Mucosa of stomach (tissue), 1 donor: Measurements from ENCODE around the gene TCP10L.
"Not testable (repeated sequence)": the region's sequence is repeated elsewhere in the genome, so short reads cannot be mapped to it uniquely, and the experiment has no call there.

ENCODE experiments used
- H3K27me3 ChIP-seq: one replicate; pipeline ENCODE4 v1.7.0; 2013; ENCODE audit warnings: mild to moderate bottlenecking, low read length; ENCODE audit not compliant: control insufficient read depth, insufficient read depth
- H3K36me3 ChIP-seq: one replicate; pipeline ENCODE4 v1.7.0; 2013; ENCODE audit warnings: low read length; ENCODE audit not compliant: control insufficient read depth, insufficient read depth
- H3K4me1 ChIP-seq: one replicate; pipeline ENCODE4 v1.7.0; 2013; ENCODE audit warnings: mild to moderate bottlenecking, low read length; ENCODE audit not compliant: control insufficient read depth, insufficient read depth
- H3K4me3 ChIP-seq: one replicate; pipeline ENCODE4 v1.7.0; 2013; ENCODE audit warnings: low read length
- H3K9ac ChIP-seq: one replicate; pipeline ENCODE4 v1.7.0; 2013; ENCODE audit warnings: mild to moderate bottlenecking, low read length, moderate library complexity
- H3K9me3 ChIP-seq: one replicate; pipeline ENCODE4 v1.7.0; 2013; ENCODE audit warnings: mild to moderate bottlenecking, low read length, moderate library complexity; ENCODE audit not compliant: control insufficient read depth
- donor health status: Pancreatic carcinoma.

TCP10L gene, protein sequence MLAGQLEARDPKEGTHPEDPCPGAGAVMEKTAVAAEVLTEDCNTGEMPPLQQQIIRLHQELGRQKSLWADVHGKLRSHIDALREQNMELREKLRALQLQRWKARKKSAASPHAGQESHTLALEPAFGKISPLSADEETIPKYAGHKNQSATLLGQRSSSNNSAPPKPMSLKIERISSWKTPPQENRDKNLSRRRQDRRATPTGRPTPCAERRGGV

DNA sequence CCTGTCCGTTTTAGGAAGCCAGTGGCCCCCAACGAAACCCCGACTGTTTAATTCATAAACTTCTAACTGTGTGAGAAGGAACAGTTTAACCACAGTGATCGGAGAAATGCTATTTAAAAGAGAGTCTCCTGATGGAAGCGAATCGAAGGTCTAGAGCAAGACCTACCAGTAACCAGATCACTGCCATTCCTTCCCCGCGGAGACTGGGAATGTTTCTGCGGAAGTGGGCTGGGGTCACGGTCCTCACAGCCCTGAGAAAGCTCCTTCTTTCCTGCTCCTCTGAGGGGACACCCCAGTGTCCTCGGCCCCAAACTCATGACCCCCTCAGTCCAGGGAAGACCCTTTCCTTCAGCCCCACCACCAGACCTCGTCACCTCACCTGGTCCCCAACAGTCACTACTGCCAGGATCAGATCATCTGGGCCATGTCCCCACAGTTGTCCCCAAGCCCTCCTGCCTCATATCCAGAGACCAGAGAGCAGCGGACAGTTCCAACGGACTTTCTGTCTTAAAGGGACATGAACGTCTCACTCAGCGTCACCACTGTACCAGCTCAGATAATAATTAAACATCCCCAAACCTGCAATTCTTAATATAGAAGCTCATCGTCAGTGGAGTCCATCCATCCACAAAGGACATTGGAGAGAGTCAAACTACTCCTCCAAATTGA is at the start of gene TCP10L:
Gene TCP10L, minus strand, starts transcription at position 482 of the 669 bp plus-strand sequence. CDS start 1,219 bp downstream, outside the sequence.
- no peaks in the 10 kb centered on the region for H3K4me1 ChIP-seq
- no peak within 1 kb of the TSS for H3K9ac ChIP-seq
- no peaks in the 10 kb centered on the region for H3K9me3 ChIP-seq
- no peak within 1 kb of the TSS for H3K4me3 ChIP-seq
- no peaks in the 10 kb centered on the region for H3K36me3 ChIP-seq
- no peaks in the 10 kb centered on the region for H3K27me3 ChIP-seq

DNA sequence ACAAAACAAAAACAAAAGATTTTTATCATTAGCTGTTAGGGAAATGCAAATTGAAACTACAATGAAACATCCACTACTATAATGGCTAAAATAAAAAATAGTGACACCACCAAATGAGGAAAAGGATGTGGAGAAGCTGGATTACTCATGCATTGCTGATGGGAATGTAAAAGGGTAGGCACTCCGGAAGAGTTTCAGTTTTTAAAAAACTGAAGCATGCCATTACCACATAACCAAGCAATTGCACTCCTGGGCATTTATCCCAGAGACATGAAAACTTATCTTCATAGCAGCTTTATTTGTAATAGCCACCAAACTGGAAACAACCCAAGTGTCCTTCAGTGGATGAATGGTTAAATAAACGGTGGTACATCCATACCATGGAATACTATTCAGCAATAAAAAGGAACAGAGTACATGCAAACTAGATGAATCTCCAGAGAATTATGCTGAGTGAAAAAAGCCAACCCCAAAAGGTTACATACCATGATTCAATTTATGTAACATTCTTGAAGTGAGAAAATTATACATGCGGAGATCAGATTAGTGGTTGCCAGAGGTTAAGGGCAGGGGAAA is 41.4 kb upstream of the TCP10L start:
- Histone ChIP-seq H3K4me3 (no peak overlapping the region), H3K4me1 (no peaks in the 10 kb centered on the region), H3K9me3 (no peaks in the 10 kb centered on the region), H3K27me3 (no peaks in the 10 kb centered on the region), H3K36me3 (no peaks in the 10 kb centered on the region), H3K9ac (no peak overlapping the region)

DNA sequence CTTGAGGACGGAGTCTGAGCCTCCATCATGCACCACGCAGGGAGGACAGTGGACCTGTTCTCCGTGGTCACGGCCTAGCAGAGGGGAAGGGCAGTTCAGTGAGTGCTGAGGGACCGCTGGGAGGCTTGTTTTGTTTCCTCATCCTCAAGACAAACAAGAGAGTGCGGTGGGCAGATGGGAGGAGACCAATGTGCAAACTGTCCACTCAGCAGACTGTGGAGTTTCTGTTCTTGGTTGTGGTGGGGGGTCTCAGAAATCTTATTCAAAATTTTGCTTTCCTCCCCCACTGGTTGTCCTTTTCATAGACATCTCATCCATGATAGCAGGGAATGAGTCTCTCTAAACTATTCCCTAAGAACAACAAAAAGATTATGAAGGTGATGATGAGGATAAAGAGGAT is 32.9 kb upstream of the TCP10L start:
- not testable (repeated sequence) for H3K4me1 ChIP-seq, H3K4me3 ChIP-seq, H3K27me3 ChIP-seq, H3K9ac ChIP-seq, H3K9me3 ChIP-seq, H3K36me3 ChIP-seq

- Histone ChIP-seq H3K36me3 (no peaks in the 10 kb centered on the region), H3K4me1 (peaks cover 10% of the 10 kb centered on the region), H3K9ac (peak overlapping the region; percentile 86), H3K4me3 (peak overlapping the region; percentile 85), H3K9me3 (no peaks in the 10 kb centered on the region), H3K27me3 (no peaks in the 10 kb centered on the region)
Observed at GRCh38 chr21:32613436-32614043, 28.2 kb upstream of the TCP10L start.

DNA sequence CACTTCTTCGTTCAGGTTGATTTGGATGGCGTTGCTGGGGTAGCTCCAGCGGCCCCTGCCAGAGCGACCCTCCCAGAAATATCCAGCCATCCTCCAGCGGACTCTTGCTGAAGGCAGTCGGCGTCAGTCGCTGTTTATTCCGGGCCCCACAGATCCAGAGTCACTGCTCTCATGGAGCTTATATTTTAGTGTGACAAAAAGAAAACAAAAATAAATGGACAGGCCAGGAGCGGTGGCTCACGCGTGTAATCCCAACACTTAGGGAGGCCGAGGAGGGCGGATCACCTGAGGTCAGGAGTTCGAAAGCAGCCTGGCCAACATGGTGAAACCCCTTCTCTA is 27.6 kb upstream of the TCP10L start:
- H3K27me3 ChIP-seq: no peaks in the 10 kb centered on the region
- H3K9ac ChIP-seq: peak overlapping the region; percentile 86
- H3K36me3 ChIP-seq: no peaks in the 10 kb centered on the region
- H3K9me3 ChIP-seq: no peaks in the 10 kb centered on the region
- peaks cover 10% of the 10 kb centered on the region for H3K4me1 ChIP-seq
- H3K4me3 ChIP-seq: peak overlapping the region; percentile 85

DNA sequence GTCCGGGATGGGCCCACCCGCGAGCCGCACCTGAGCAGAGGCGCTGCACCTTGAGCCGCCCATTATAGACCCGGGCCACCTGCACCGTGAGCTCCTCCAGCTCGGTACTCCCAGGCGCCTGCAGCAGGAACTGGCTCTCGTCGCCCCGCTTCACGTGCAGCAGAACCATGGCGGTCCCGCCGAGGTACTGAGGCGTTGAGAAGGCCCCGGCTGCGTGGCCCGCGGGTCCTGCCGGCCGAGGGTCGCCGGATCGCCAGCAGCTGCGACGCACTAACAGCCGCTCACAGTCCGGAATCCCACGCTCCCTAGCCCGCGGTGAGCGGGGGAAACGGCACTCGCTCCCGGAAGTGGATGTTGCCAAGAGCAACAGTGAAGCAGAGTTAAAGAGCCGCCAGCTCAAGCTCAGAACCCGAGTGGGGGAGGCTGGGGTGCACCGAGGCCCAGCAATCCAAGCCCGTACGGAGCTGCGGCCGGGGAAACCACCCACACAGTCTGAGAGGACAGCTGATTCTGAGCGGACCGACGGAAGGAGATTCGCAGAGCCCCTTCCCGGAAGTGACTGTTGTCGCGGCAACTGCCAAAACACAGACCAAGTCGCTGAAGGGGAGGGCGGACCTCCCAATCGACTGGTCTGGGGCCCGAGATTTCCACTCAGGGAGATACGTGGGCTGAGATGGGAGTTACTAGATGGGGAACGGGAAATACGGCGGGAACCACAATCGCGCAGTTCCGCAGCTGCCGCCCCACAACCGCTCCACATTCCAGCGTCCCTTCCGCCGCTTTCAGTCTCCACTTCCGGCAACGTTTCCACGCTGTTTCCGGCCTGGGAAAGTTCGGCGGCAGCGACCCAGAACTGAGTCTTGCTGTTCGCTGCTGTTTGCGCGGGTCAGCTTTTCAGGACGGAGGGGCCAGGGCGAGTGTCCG is 27.0 kb upstream of the TCP10L start, which contains the start of gene CFAP298:
Gene CFAP298, minus strand, starts transcription at position 303 of the 924 bp plus-strand sequence. Its CDS starts 134 bp downstream, at position 169.
- H3K36me3 ChIP-seq: no peaks in the 10 kb centered on the region
- H3K4me1 ChIP-seq: peaks cover 10% of the 10 kb centered on the region
- H3K9ac ChIP-seq: peak within 1 kb of the TSS; percentile 86
- H3K27me3 ChIP-seq: no peaks in the 10 kb centered on the region
- peak within 1 kb of the TSS; percentile 85 for H3K4me3 ChIP-seq
- H3K9me3 ChIP-seq: no peaks in the 10 kb centered on the region

DNA sequence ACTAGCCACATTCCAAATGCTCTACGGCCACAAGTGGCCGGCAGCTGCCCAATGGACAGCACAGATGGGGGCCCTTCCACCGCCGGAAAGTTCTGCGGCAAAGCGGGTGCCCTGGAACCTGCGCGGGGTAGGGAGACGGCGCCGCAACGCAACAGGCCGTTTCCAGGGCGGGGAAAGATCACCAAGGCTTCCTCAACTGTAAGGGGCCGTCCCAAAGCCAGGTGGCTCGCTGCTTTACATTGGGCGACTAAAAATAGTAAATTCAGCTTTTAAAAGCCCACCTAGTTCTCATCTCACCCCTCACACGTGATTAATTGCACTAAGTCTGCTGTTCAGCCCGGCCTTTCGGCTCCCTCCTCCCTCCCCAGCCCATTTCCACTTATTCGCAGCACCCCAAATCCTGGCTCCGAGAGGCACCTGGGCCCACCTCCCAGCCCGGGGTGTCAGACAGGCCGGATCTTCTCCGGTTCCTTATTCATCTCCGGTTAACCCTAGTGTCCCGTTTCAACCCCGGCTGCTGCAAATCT is 26.2 kb upstream of the TCP10L start:
- Histone ChIP-seq H3K27me3 (no peaks in the 10 kb centered on the region), H3K36me3 (peaks cover under 1% of the 10 kb centered on the region)

GRCh38 chr21:32610940-32611339 is 25.6 kb upstream of the TCP10L start:
- H3K4me1 ChIP-seq, H3K9me3 ChIP-seq, H3K36me3 ChIP-seq, H3K27me3 ChIP-seq, H3K9ac ChIP-seq, H3K4me3 ChIP-seq: not testable (repeated sequence)

More for the DNA sequence above, 26.2 kb upstream of the TCP10L start:
- H3K4me3 ChIP-seq: peak overlapping the region; percentile 85
- peak overlapping the region; percentile 86 for H3K9ac ChIP-seq
- peaks cover 10% of the 10 kb centered on the region for H3K4me1 ChIP-seq
- H3K9me3 ChIP-seq: no peaks in the 10 kb centered on the region

DNA sequence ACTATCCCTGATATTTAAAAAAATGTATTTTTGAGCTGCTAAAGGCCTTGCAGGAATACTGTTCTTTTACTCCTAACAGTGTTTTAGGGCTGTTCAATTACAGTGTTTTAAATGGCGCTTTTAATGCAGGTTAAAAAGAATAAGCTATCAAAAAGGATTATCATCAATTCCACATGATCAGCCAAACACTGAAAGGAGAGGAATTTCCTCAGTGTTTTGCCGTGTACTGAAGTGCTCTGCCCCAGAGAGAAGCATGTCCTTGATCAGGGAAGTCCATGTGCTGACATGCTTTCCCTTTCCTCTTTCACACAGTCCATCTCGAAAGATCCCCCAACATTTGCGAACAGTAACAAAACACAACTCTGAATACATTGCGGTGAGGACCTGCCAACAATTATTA is 23.5 kb upstream of the TCP10L start:
- no peaks in the 10 kb centered on the region for H3K9me3 ChIP-seq
- H3K4me1 ChIP-seq: peaks cover 10% of the 10 kb centered on the region
- H3K9ac ChIP-seq: no peak overlapping the region
- no peaks in the 10 kb centered on the region for H3K27me3 ChIP-seq
- H3K4me3 ChIP-seq: no peak overlapping the region
- H3K36me3 ChIP-seq: peaks cover 15% of the 10 kb centered on the region

DNA sequence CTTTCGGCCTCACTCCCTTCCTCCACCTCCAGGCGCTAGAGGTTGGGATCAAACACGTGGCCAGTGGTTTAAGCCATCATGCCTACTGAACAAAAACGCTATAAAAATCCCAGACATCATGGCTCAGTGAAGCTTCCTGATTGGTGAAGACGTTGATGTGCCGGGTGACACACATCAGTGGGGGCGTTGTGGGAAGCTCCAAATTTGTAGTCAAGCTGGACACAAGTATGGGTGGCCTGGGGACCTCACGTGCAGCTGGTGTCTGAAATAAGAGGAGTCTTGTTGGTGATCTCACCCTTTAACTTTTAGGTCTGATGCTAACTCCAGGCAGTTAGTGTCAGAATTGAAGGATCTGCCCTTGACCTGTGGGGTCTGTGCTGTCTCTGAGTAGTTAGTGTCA is 20.1 kb upstream of the TCP10L start:
- Histone ChIP-seq H3K9ac (no peak overlapping the region), H3K4me1 (no peaks in the 10 kb centered on the region), H3K27me3 (no peaks in the 10 kb centered on the region), H3K36me3 (peaks cover 31% of the 10 kb centered on the region), H3K4me3 (no peak overlapping the region), H3K9me3 (no peaks in the 10 kb centered on the region)

DNA sequence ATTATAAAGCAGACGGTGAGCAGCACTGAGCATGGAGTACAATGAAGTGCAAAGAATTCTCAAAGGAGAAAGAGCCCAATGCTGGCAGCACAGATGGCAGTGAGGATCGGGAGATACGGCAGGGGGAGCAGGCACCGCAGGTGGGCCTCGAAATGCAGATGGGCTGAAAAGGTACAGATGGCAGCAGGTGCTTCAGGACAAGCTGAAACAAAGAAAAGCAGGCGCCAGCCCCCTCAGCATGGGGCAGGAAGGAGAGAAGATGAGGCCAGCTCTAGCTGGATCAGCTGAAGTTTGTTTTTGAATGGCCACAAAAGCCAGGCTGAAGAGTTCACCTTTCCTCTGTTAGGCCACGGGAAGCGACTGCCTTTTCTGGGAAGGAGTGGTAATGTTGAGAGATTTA is 19.1 kb upstream of the TCP10L start:
- H3K9ac ChIP-seq: no peak overlapping the region
- H3K4me1 ChIP-seq: no peaks in the 10 kb centered on the region
- H3K9me3 ChIP-seq: no peaks in the 10 kb centered on the region
- no peaks in the 10 kb centered on the region for H3K27me3 ChIP-seq
- peaks cover 34% of the 10 kb centered on the region for H3K36me3 ChIP-seq
- H3K4me3 ChIP-seq: no peak overlapping the region
